Vagina (tissue), 2 donors: ENCODE data around the gene DHX58. TPM values are rescaled to one million over a fixed set of nuclear protein-coding genes. Genes with fewer than 3 reads are reported as not detected.
A peak's percentile ranks its signal among the peaks of the same experiment; 100 is the strongest.

Source experiments
- DNase-seq, 2 donors: peaks; one replicate each; pipeline ENCODE4 v3.0.0-alpha.2; 2017; ENCODE audit errors: extremely low spot score in 2 of 2
- H3K27ac ChIP-seq: fragments of 200-600 bp; sonication (generic); one replicate; pipeline ENCODE4 v1.5.1; 2019
- H3K27me3 ChIP-seq: fragments of 200-600 bp; sonication (generic); one replicate; pipeline ENCODE4 v1.5.1; 2019
- H3K36me3 ChIP-seq, 2 donors: fragments of 200-600 bp; sonication (generic); one replicate each; pipeline ENCODE4 v1.5.1; 2017 to 2019
- H3K4me1 ChIP-seq: fragments of 200-600 bp; sonication (generic); one replicate; pipeline ENCODE4 v1.5.1; 2019
- H3K4me3 ChIP-seq, 2 donors: fragments of 200-600 bp; sonication (generic); 1 replicate in 1 of 2; 2 replicates in 1 of 2; pipeline ENCODE4 v1.5.1; 2016 to 2019
- H3K9me3 ChIP-seq: fragments of 200-600 bp; sonication (generic); one replicate; pipeline ENCODE4 v1.5.1; 2019
- POLR2A ChIP-seq, 2 donors: fragments of 450-650 bp; IDR thresholded peaks; one replicate each; pipeline ENCODE4 v1.6.1; 2017; ENCODE audit warnings: antibody characterized with exemption in 2 of 2, mild to moderate bottlenecking in 2 of 2, moderate library complexity in 2 of 2
- POLR2AphosphoS5 ChIP-seq, 2 donors: sonication (generic); formaldehyde crosslinking; IDR thresholded peaks; one replicate each; pipeline ENCODE4 v1.9.0; 2017; ENCODE audit warnings: antibody characterized with exemption in 2 of 2, mild to moderate bottlenecking in 2 of 2, low read depth in 1 of 2; ENCODE audit not compliant: insufficient read depth in 1 of 2
- intact Hi-C: fragments of 100-400 bp; cut with DNase I; formaldehyde crosslinking; loops from one replicate; pipeline ENCODE4 v1.15.1; 2023
- total RNA-seq: library from RNA; depleted of rRNA; stranded (reverse); fragments of >200 nt; gene quantifications from one replicate; pipeline ENCODE4 v1.2.3, GENCODE V29; 2016
- TF ChIP-seq, protein P1 (sequence below), 3 experiments: fragments of 450-650 bp in 2 of 3; fragments of 200-600 bp in 1 of 3; sonication (generic) in 1 of 3; IDR thresholded peaks; one replicate each; pipeline ENCODE4 v1.5.1; 2017 to 2019; ENCODE audit warnings: antibody characterized with exemption in 3 of 3, mild to moderate bottlenecking in 2 of 3, moderate library complexity in 2 of 3

DHX58 gene
- total RNA-seq, 1 donor from 2014 or later, result 8.1 TPM

DNA sequence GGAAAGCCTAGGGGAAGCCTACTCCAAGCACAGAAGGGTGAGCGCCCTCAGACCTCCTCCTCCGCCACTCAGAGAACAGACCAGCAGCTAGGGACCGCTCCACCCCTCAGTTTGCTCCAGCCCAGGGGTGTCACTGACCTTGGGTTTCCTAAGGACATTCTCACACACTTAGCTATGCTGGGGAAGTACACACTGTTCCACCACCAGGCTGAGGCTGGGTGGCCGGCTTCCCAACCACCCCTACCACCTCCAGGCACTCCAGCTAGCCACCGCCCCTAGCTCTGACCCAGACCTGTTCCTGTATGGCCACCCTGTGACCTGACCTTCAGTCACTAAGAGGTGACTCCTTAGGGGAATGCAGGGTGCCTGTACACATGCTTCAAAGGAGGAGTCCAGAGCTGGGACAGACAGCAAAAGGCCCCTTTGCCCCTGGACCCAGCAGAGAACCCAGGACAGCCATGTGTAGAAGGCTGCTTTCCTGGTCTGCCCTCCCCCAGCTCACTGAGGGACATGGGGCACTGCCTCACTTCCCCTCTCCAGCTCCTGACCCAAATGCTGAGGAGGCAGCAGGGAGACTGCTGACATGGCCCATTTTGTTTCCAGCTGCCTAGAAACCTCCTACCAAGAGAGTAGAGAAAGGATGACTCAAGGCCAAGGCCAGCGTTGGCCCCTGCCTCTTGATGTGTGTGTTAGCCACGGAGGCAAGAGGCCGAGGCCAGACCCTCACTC lies 16.8 kb upstream of the DHX58 start:
- H3K27ac ChIP-seq, result peak overlapping the region; percentile 22
- intact Hi-C loops, result no loop called here
- no peak overlapping the region for H3K4me3 ChIP-seq
- H3K4me1 ChIP-seq, result peaks cover 42% of the 10 kb centered on the region
- H3K9me3 ChIP-seq, result no peaks in the 10 kb centered on the region
- H3K36me3 ChIP-seq, result peaks cover 0 to 57% of the 10 kb centered on the region in 2 donors
- no peaks in the 10 kb centered on the region for H3K27me3 ChIP-seq
- DNase-seq, result no peak
- TF ChIP-seq, protein P1, sequence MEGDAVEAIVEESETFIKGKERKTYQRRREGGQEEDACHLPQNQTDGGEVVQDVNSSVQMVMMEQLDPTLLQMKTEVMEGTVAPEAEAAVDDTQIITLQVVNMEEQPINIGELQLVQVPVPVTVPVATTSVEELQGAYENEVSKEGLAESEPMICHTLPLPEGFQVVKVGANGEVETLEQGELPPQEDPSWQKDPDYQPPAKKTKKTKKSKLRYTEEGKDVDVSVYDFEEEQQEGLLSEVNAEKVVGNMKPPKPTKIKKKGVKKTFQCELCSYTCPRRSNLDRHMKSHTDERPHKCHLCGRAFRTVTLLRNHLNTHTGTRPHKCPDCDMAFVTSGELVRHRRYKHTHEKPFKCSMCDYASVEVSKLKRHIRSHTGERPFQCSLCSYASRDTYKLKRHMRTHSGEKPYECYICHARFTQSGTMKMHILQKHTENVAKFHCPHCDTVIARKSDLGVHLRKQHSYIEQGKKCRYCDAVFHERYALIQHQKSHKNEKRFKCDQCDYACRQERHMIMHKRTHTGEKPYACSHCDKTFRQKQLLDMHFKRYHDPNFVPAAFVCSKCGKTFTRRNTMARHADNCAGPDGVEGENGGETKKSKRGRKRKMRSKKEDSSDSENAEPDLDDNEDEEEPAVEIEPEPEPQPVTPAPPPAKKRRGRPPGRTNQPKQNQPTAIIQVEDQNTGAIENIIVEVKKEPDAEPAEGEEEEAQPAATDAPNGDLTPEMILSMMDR (IDR thresholded peaks at IDR 0.05), result no peak
- TF ChIP-seq POLR2AphosphoS5 (IDR thresholded peaks at IDR 0.05; ENCODE audit: insufficient read depth in 1 of 2, low read depth in 1 of 2) (peak; percentile 12 to 45), POLR2A (IDR thresholded peaks at IDR 0.05) (no peak)

DNA sequence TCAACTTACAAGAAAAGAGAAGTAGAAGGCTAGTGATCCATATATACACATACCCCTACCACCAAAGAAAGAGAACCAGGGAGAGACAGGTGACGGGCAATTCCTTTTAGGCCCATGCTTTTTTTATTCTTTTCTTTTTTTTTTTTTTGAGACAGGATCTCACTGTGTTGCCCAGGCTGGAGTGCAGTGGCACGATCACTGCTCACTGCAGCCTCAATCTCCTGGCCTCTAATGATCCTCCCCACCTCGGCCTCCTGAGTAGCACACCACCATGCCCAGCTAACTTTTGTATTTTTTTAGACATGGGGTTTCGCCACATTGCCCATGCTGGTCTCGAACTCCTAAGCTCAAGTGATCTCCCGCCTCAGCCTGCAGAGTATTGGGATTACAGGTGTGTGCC lies 14.9 kb upstream of the DHX58 start:
- TF ChIP-seq POLR2AphosphoS5 (IDR thresholded peaks at IDR 0.05; ENCODE audit: insufficient read depth in 1 of 2, low read depth in 1 of 2), result no peak
- TF ChIP-seq POLR2A (IDR thresholded peaks at IDR 0.05), result no peak
- TF ChIP-seq, protein P1 (IDR thresholded peaks at IDR 0.05), result no peak
- Histone ChIP-seq H3K27ac (no peak overlapping the region), H3K36me3 (peaks cover 0 to 57% of the 10 kb centered on the region in 2 donors), H3K4me3 (no peak overlapping the region), H3K4me1 (peaks cover 23% of the 10 kb centered on the region), H3K9me3 (no peaks in the 10 kb centered on the region), H3K27me3 (no peaks in the 10 kb centered on the region)
- intact Hi-C loops, result no loop called here
- no peak for DNase-seq

GRCh38 chr17:42126836-42127235 lies 14.3 kb upstream of the DHX58 start:
- no peak for DNase-seq
- Histone ChIP-seq H3K4me3 (no peak overlapping the region), H3K27me3 (no peaks in the 10 kb centered on the region), H3K9me3 (no peaks in the 10 kb centered on the region), H3K27ac (no peak overlapping the region), H3K36me3 (peaks cover 0 to 57% of the 10 kb centered on the region in 2 donors), H3K4me1 (peaks cover 23% of the 10 kb centered on the region)
- intact Hi-C loops, result no loop called here
- TF ChIP-seq POLR2A (IDR thresholded peaks at IDR 0.05) (no peak), POLR2AphosphoS5 (IDR thresholded peaks at IDR 0.05; ENCODE audit: insufficient read depth in 1 of 2, low read depth in 1 of 2) (no peak)
- TF ChIP-seq, protein P1 (IDR thresholded peaks at IDR 0.05), result no peak

- TF ChIP-seq POLR2AphosphoS5 (IDR thresholded peaks at IDR 0.05; ENCODE audit: insufficient read depth in 1 of 2, low read depth in 1 of 2), result no peak
- TF ChIP-seq, protein P1 (IDR thresholded peaks at IDR 0.05), result no peak
- TF ChIP-seq POLR2A (IDR thresholded peaks at IDR 0.05), result no peak
- no peak for DNase-seq
- no peak overlapping the region for H3K4me3 ChIP-seq
- no peaks in the 10 kb centered on the region for H3K27me3 ChIP-seq
- H3K27ac ChIP-seq, result no peak overlapping the region
- peaks cover 0 to 54% of the 10 kb centered on the region in 2 donors for H3K36me3 ChIP-seq
- intact Hi-C loops, result no loop called here
- peaks cover 20% of the 10 kb centered on the region for H3K4me1 ChIP-seq
- no peaks in the 10 kb centered on the region for H3K9me3 ChIP-seq
Measured at GRCh38 chr17:42125565-42125964, 13.1 kb upstream of the DHX58 start.

DNA sequence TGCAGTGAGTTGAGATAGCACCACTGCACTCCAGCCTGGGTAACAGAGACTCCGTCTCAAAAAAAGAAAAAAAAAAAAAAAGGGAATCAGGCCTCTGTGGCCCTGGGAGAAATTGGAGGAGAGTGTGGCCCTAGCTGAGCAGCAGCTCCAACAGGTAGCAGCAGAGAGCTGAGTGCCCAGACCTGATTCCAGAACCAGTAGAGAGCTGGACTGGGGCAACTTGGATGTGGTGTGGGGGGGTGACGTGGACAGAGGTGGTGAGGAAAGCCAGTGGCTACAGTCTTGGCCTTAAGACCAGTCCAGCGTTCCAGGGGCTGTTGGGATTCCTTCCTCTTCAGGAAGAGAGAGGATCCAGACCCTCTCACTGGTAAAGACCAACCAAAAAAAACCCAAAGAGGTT lies 11.7 kb upstream of the DHX58 start:
- no peaks in the 10 kb centered on the region for H3K9me3 ChIP-seq
- H3K4me1 ChIP-seq, result peaks cover 28% of the 10 kb centered on the region

More for the DNA sequence above, 11.7 kb upstream of the DHX58 start:
- H3K36me3 ChIP-seq, result peaks cover 0 to 41% of the 10 kb centered on the region in 2 donors
- intact Hi-C loops, result no loop called here
- H3K27ac ChIP-seq, result no peak overlapping the region
- DNase-seq, result no peak
- no peak overlapping the region for H3K4me3 ChIP-seq
- TF ChIP-seq, protein P1 (IDR thresholded peaks at IDR 0.05), result no peak
- TF ChIP-seq POLR2A (IDR thresholded peaks at IDR 0.05), result no peak
- TF ChIP-seq POLR2AphosphoS5 (IDR thresholded peaks at IDR 0.05; ENCODE audit: insufficient read depth in 1 of 2, low read depth in 1 of 2), result no peak
- H3K27me3 ChIP-seq, result no peaks in the 10 kb centered on the region
